GM21390 (cell line): ENCODE results near the gene ADCY3.
"Not testable (repeated sequence)": the region's sequence is repeated elsewhere in the genome, so short reads cannot be mapped to it uniquely, and the experiment has no call there.

Experiments used
- ATAC-seq: cut with Tn5 transposase; IDR thresholded peaks from one replicate; pipeline ENCODE4 v1.9.1; 2021; ENCODE audit not compliant: unreplicated experiment

ADCY3 gene

DNA sequence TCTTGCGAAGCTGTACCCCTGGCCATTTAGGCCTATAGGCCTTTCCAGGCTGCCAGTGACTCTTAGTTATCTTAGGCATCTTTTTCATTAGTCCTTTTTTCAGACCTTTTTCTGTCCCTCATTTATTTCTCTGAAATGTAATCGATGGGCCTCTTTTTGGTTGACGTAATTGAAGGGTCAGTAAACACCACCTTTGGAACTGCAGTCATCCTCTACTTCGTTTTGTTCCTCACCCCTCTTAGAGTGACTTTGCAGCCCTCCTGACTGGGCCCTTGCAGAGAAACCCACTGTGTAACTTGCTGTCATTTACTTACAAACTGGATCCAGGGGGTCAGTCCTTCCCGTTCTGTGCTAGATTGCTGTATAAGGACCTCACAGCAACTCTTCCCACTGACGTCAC, 103.6 kb downstream of the ADCY3 start:
- no peak for ATAC-seq

DNA sequence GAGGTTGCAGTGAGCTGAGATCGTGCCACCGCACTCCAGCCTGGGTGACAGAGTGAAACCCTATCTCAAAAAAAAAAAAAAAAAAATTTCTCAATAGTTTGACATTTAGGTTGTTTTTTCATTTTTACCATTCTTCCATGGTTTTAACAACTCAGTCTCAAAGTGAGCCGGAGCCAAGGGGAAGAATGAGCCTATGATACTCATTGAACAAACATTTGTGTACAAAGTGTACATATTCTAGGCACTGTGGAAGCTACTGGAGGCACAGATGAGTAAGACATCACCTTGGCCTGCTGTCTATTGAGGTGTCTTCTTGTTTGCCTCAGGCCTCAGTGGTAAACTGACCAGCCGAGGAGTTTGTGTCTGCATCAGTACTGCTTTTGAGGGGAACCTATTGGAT, 104.9 kb downstream of the ADCY3 start:
- no peak for ATAC-seq

DNA sequence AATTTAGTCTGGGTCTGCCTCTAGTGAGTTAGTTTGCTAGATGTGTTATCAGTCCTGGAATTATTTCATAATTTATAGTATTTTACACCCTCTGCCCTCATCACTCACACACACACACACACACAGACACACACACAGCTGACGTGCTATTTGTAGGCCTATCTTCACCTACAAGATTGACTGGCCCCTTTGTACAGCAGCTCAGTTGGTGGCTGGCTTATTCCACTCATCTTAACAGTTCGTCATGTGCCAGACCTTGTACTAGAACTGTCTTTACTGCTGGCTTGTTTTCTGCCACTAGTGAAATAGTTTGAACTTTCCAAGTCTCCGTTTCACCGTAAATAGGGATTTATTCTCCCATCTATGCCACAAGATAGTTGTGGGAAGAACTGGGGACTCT, 105.5 kb downstream of the ADCY3 start:
- ATAC-seq: no peak

DNA sequence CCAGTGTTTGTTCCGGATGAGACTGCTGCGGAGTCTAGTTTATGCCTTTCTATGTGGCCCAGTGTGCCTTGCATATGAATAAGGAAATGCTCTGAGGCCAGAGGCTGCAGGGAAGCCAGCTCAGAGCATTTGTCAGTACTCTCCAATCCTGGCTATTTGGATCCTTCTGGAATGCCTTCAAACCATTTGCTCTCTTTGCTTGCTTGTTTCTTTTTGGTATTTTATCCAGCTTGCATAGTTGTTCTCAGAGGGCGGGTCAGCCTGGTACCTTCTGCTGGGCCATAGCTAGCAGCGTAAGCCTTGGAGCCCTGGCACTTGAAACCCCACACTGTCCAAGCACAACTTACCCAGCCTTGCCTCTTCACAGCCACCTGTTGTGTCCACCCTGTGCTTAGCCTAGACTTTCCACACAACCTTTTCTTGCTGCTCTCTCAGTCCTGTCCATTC, 106.3 kb downstream of the ADCY3 start:
- ATAC-seq: no peak

DNA sequence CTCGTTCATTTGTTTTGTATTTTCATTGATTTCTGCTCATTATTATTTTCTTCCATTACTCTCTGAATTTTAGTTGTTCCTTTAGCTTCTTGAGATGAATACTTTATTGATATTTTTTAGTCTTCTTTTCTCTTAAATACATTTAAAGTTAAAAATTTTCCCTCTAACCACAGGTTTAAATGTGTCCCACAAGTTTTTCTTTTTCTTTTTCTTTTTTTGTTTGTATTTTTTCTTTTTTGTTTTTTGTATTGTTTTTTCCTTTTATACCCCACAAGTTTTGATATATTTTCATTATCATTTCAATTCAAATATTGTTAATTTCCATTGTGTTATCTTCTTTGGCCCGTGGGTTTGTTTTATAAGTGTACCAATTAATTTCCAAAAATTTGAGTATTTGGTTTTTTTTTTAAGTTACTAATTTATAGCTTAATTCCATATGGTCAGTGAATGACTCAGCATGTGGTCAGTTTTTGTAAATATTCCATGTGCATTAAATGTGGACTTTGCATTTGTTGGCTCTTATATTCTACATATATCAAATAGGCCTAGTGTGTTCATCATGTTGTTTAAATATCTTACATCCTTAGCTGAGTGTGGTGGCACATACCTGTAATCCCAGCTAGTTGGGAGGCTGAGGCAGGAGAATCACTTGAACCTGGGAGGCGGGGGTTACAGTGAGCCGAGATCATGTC, 110.6 kb downstream of the ADCY3 start:
- no peak for ATAC-seq

DNA sequence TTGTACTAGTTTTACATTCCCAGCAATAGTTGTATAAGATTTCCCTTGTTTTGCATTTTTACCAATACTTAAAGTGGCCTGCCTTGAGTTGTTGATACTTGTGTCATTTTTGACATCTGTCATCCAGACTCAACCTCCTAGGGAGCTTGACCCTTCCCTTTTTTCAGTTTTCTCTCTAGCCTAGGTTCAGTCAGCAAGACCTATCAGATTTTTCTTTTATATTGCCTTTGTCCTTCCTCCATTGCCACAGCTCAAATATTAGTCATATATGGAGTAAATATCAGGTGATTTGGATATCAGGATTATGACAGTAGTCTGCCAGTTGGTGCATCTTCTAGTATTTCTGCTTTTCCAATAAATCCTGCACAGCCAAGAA, 113.4 kb downstream of the ADCY3 start:
- no peak for ATAC-seq

DNA sequence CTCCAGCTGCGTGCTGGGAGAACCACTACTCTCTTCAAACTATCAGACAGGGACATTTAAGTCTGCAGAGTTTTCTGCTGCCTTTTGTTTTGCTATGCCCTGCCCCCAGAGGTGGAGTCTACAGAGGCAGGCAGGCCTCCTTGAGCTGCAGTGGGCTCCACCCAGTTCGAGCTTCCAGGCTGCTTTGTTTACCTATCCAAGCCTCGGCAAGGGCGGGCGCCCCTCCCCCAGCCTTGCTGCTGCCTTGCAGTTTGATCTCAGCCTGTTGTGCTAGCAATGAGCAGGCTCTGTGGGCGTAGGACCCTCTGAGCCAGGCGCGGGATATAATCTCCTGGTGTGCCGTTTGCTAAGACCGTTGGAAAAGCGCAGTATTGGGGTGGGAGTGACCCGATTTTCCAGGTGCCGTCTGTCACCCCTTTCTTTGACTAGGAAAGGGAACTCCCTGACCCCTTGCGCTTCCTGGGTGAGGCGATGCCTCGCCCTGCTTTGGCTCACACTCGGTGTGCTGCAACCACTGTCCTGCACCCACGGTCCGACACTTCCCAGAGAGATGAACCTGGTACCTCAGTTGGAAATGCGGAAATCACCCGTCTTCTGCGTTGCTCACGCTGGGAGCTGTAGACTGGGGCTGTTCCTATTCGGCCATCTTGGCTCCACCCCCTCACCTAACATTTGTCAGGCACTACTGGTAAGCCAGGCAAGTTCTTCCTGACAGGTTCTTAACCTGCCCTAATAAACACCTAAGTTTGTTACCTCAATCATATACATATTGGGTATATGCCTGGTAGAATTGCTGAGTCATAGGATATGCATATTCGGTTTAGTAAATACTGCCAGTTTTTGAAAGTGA, 114.0 kb downstream of the ADCY3 start:
- not testable (repeated sequence) for ATAC-seq

DNA sequence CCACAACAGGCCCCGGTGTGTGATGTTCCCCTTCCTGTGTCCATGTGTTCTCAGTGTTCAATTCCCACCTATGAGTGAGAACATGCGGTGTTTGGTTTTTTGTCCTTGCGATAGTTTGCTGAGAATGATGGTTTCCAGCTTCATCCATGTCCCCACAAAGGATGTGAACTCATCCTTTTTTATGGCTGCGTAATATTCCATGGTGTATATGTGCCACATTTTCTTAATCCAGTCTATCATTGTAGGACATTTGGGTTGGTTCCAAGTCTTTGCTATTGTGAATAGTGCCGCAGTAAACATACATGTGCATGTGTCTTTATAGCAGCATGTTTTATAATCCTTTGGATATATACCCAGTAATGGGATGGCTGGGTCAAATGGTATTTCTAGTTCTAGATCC, 119.5 kb downstream of the ADCY3 start:
- ATAC-seq: not testable (repeated sequence)

DNA sequence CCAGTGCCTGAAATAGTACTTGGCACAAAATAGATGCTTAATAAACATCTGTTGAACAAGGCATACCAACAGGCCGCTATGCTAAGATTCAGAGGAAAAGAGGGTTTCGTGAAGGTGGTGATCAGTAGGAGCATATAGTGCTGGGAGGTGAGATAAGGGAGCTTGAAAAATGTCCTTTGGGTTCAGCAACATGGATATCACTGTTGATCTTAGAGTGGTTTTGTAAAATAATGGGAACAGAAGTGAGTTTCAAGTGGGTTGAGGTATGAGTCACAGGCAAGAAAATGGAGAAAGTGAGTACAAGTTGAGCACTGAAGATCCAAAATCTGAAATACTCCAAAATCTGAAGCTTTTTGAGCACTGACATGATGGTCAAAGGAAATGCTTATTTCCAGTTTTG, 122.4 kb downstream of the ADCY3 start:
- no peak for ATAC-seq

DNA sequence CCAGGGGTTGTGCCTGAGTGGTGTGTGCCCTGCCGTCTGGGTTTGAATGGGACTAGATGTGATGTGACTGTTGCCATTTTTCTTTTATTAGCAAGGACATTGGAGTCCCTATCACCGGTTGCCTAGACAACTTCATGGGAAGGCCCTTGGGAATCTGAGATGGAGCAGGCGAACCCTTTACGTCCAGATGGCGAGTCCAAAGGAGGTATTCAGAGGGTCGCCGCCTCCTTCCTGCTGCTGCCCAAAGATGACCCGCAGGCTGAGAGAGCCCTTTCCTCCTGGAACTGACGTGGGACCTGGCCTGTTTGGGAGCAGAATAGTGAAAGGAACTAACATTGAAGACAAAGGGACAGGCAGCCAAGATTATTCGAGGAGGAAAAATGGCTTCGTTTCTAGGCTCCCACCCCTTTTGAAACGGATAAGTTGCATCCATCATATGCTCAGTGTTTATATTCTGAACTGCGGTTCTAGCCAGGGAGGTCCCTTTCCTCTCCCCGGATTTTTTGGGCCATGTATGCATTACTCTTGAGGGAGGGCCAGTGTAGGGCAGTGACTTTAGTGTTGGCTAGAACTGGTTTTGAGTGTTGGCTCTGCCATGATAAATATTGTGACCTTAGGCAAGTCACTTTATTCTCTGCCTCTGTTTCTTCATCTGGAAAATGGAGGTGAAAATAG, 126.1 kb downstream of the ADCY3 start:
- ATAC-seq: no peak

DNA sequence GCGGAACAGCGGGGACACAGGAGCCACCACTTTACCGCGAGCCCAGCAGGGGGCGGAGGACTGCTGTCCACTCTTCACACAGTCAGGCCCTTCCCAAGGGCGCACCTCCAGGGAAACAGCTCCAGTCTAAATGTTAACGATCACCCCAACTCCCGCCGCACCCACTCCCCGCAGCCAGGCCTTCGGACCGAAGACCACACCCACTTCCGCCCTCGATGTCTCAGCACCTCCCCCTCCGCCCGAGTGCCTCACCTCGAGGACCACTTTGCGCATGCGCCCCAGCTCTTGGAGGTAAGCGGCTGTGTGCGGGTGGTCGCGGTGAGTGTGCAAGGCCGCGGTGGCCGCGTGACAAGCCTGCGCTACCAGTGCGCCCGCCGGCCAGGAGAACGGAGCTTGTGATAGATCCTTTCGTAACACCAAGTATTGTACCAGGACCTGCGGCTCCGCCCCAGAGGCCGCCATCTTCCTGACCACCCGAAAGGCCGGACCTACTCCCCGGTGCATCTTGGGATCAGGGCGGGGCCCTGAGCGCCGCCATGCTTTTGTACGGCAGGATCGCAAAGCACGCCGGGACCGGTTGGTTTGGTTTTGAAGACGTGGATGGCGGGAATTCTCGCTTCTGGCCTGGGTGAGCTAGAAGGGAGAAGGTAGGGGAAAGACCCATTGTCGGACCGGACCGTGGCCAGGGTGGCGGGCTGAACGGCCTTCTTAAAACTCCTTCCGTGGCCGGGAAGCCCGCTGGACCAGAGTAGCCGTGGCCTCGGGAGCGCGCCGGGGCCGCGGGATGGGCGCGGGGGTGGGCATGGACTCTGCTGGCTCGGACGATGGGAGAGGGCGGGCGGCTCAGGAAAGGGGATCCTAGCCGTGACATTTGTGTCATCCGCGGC, 126.9 kb downstream of the ADCY3 start, which contains the start of the genes CENPO and PTRHD1:
Gene CENPO, plus strand, starts transcription at position 552 of the 887 bp plus-strand sequence. CDS start 495 bp downstream, outside the sequence.
Gene PTRHD1, minus strand, starts transcription at position 518 of the 887 bp plus-strand sequence. Its CDS starts 14 bp downstream, at position 504.
- ATAC-seq: peak; percentile 93

DNA sequence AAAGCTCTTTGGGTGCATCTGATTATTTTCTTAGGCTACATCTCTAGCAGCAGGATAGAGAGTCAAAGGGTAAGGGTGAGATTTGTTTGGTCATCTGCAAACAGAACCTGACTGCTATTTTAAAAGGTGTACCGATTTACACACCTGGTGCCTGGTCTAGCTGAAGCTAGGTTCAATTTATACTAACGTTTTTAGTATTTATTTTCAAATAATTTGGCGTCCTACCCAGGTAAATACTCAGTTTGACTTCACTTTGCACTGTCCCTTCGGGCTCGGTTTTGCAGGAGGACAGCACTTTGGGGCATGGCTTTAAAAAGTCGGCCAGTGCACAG, 127.5 kb downstream of the ADCY3 start:
- peak; percentile 1 for ATAC-seq

DNA sequence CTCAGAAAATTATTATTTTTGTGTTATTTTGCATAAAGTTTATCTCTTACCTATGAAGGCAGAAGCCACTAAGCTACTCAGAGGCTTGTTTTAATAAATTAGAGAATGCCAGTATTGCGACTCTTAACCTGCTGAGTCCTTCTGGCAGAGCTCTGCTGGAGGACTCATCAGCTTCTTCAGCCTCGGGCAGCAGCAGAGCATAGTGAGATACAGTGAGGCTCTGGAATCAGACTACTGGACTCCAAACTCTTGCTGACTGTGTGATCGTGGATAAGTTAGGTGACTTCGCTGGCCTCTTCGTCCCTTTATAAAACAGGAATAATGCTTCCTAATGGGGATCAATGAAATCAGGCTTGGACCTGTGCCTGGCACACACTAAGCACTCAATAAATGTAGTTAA, 128.6 kb downstream of the ADCY3 start:
- ATAC-seq: no peak

DNA sequence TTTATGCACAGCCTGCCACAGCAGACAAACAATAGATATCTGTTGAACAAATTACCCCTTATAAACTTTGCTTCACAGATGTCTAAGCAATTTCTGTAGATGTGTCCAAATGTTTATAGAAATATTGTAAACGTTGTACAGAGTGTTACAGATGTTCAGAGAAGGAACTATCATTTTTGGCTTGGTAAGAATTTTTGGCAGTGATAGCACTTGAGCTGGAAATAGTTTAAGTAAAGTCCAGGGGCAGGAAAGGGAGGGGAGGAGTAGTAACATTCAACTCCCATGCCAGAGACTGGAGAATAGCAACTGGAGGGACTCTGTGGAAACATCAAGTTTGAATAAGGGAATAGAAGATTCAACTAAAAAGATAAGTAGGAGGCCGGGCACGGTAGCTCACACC, 131.2 kb downstream of the ADCY3 start:
- ATAC-seq: no peak

DNA sequence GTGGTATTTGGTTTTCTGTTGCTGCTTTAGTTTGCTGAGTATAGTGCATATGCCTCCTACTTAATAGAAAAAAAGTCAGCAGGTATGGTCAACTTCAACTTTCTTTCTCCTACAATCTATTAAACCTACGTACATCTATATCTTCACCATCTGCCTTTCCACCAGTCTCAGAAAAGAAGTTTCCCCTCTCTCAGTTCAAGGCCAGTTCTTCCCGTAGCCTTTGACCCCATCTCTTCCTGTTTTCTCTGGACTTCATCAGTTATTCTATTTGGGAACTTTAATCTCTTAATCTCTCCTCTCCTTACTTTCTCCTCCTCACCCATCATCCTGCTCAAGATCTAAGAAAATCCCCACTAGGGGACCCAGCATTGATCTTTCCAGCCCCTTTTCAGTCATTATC, 132.5 kb downstream of the ADCY3 start:
- ATAC-seq: no peak

DNA sequence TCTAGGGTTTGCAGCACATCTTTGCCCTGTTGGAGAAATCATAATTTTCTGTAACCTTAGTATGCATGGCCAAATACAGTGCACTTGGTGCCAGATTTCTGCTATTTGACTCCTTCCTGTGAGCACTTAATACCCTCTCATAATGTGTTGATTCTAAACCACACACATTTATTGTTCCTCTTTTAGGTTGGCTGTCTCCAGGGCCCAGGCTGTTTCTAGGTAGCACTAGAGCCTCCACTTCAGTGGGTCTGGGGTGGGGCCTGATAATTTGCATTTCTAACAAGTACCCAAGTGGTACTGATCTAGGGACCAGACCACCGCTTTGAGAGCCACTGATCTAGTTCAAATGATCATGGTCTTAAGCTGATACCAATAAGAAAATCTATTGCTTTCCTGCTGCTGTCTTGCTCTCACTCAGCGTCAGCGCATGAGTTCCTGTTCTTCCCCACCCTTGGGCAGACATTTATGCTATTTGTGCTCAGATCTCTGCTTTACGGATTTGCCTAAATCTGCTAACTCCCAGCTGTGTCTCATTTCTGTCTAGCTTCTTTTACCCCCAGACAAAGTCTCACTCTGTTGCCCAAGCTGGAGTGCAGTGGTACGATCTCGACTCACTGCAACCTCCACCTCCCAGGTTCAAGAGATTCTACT, 134.2 kb downstream of the ADCY3 start:
- ATAC-seq: peak; percentile 92

DNA sequence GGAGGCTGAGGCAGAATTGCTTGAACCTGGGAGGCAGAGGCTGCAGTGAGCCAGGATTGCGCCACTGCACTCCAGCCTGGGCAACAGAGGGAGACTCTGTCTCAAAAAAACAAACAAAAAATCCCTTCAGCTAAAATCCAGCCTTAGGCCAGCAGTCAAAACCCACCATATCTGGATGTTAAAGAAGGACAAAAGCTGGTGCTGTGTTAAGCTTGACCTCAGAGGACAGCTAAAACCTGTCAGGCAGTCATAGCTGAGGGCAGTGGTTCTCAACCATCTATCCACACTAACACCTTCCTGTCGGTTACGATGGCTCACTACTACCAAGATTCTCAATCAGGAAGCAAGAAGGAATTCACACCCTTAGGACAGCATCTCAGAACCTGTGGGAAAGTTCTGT, 136.4 kb downstream of the ADCY3 start:
- ATAC-seq: no peak

DNA sequence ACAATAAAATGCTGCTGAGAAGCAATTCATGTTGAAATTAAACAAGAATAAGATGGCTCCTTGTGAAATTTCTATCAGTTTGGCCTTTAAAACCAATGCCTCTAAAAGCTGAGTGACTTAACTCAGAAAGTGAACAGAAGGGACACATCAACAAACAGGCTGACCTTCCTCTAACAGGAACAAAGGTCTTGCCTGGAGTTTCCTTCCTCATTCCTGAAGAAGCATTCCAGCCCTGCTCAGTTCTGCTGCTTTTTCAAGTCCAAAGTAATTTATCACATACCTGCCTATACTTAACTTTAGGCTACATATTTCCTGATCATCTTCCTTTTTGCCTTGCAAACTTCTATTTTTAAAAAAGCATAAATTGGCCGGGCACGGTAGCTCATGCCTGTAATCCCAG, 140.9 kb downstream of the ADCY3 start:
- no peak for ATAC-seq

DNA sequence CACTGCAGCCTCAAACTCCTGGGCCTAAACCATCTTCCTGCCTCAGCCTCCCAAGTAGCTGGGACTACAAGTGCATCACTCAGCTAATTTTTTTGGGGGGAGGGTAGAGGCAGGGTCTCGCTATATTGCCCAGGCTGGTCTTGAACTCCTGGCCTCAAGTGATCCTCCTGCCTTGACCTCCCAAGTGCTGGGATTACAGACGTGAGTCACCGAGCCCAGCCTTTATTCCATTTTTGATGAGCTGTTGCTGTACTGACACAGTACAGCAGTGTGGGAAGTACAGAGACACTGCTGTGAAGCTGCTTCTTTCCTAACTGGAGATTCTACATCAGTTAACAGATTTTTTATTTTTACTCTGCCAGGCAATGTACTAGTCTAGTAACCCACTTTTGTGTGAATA, 145.7 kb downstream of the ADCY3 start:
- no peak for ATAC-seq
